ENCODE measurements around the gene CACNB1. TPM values are rescaled to one million over a fixed set of nuclear protein-coding genes. Genes with fewer than 3 reads are reported as not detected.

CACNB1 gene
- 3.8 to 6.6 TPM (median 5.8 TPM) in 5 replicates for total RNA-seq (2022; extraction: Qiagen RNA extraction)

GRCh38 chr17:39197380-39198185, at the start of gene CACNB1:
CACNB1 (minus strand) TSS chr17:39197669; CDS start chr17:39197495, 174 bp downstream.

GRCh38 chr17:39225308-39225958, 28.0 kb upstream of the CACNB1 start, which contains the start of gene STAC2:
STAC2 (minus strand) TSS chr17:39225945; CDS start chr17:39225502, 443 bp downstream.

GRCh38 chr17:39200070-39200879, 2.8 kb upstream of the CACNB1 start, which contains the start of gene RPL19:
RPL19 (plus strand) TSS chr17:39200283; CDS start chr17:39200345, 62 bp downstream.

GRCh38 chr17:39165841-39166349, 31.6 kb downstream of the CACNB1 start, which contains the start of gene ARL5C:
ARL5C (minus strand) TSS chr17:39166161; CDS start chr17:39165760, 401 bp downstream.

GRCh38 chr17:39151150-39151942, 46.1 kb downstream of the CACNB1 start, which contains the start of gene PLXDC1:
PLXDC1 (minus strand) TSS chr17:39151637; CDS start chr17:39151437, 200 bp downstream.

Other genes with a start within 250 kb of the CACNB1 start
- gene FBXO47, start 230.3 kb downstream of the CACNB1 start, total RNA-seq (2022; extraction: Qiagen RNA extraction) = not detected in 5 replicates
- 0.09 to 0.41 TPM (median 0.27 TPM) in 5 replicates for gene PLXDC1, start 46.0 kb downstream of the CACNB1 start, total RNA-seq (2022; extraction: Qiagen RNA extraction)
- not detected in 5 replicates for gene ARL5C, start 31.5 kb downstream of the CACNB1 start, total RNA-seq (2022; extraction: Qiagen RNA extraction)
- 3,739 to 4,126 TPM (median 4,064 TPM) in 5 replicates for gene RPL19, start 2.6 kb upstream of the CACNB1 start, total RNA-seq (2022; extraction: Qiagen RNA extraction)
- gene STAC2, start 28.3 kb upstream of the CACNB1 start, total RNA-seq (2022; extraction: Qiagen RNA extraction) = 0.25 to 0.40 TPM (median 0.38 TPM) in 5 replicates
- 6.5 to 9.1 TPM (median 8.7 TPM) in 5 replicates for gene FBXL20, start 204.0 kb upstream of the CACNB1 start, total RNA-seq (2022; extraction: Qiagen RNA extraction)

Data from A549 treated with CORT108297 at 1 μM for 4 hours (cell line).